GM12873 (cell line): ENCODE measurements around the gene DVL2.

Experiments
- CTCF ChIP-seq: IDR thresholded peaks from 2 replicates; pipeline ENCODE4 v1.5.1; 2012; ENCODE audit warnings: low read depth, mild to moderate bottlenecking, moderate library complexity, low read length, control low read depth; ENCODE audit not compliant: insufficient read depth; ENCODE audit errors: missing control alignments

Gene DVL2

GRCh38 chr17:7246779-7247178 is 12.5 kb upstream of the DVL2 start:
- TF ChIP-seq CTCF: no peak

- TF ChIP-seq CTCF: no peak
Measured at GRCh38 chr17:7243453-7243729, 9.1 kb upstream of the DVL2 start.

- no peak for TF ChIP-seq CTCF
Measured at GRCh38 chr17:7242717-7243452, 8.6 kb upstream of the DVL2 start.

GRCh38 chr17:7241783-7242716 is 7.7 kb upstream of the DVL2 start, which contains the start of gene GABARAP:
Gene GABARAP, minus strand, starts transcription at chr17:7242449. Its CDS starts 119 bp downstream, at chr17:7242330.
- no peak for TF ChIP-seq CTCF

- TF ChIP-seq CTCF: no peak
Measured at GRCh38 chr17:7241090-7241733, 6.9 kb upstream of the DVL2 start.

- no peak for TF ChIP-seq CTCF
Measured at GRCh38 chr17:7240375-7240774, 6.1 kb upstream of the DVL2 start.

GRCh38 chr17:7239091-7240027 is 5.0 kb upstream of the DVL2 start, which contains the start of gene PHF23:
Gene PHF23, minus strand, starts transcription at chr17:7239457. Its CDS starts 178 bp downstream, at chr17:7239279.
- TF ChIP-seq CTCF: no peak
